ENCODE results near the gene CDH15.

The CDH15 gene

DNA sequence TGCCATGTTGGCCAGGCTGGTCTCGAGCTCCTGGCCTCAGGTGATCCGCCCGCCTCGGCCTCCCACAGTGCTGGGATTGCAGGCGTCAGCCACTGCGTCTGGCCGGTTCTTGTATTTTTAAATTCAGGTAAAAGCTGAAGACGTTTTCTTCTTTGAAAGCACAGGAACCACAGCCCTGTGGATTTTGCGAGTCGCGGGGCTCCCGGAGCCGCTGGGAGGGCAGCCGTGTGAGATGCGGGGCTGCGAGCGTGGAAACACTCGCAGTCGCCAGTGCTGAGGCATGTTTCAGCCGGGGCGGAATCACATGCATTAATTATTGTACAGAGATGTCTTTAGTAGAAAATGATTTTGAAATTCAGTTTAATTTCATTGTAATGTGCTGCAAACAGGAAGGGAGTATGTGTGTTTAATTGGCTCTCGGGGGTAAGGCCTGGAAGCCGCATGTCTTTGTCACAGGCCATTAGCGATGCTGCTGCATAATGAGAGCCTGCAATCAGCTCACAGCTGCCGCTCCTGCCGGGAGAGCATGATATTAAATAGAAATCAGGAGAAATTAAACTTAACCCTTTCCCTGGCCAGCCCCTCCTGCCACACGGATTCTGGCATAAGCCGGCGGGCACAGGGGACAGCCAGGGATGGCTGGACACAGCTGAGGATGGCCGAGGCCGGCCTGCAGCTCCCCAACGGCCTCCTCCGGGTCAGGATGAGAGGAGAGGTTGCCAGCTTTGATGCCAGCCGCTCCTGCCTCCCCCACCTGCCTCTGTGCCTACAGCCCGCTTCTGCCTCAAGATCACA lies 35.4 kb upstream of the CDH15 start:
- no peak for DNase-seq (ENCODE audit: low read depth)
- no peak overlapping the region for H3K4me3 ChIP-seq (ENCODE audit: low read depth, low read length)
- TF ChIP-seq, protein P1, sequence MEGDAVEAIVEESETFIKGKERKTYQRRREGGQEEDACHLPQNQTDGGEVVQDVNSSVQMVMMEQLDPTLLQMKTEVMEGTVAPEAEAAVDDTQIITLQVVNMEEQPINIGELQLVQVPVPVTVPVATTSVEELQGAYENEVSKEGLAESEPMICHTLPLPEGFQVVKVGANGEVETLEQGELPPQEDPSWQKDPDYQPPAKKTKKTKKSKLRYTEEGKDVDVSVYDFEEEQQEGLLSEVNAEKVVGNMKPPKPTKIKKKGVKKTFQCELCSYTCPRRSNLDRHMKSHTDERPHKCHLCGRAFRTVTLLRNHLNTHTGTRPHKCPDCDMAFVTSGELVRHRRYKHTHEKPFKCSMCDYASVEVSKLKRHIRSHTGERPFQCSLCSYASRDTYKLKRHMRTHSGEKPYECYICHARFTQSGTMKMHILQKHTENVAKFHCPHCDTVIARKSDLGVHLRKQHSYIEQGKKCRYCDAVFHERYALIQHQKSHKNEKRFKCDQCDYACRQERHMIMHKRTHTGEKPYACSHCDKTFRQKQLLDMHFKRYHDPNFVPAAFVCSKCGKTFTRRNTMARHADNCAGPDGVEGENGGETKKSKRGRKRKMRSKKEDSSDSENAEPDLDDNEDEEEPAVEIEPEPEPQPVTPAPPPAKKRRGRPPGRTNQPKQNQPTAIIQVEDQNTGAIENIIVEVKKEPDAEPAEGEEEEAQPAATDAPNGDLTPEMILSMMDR (IDR thresholded peaks at IDR 0.05; ENCODE audit: control insufficient read depth, extremely low read depth, insufficient read depth): no peak

DNA sequence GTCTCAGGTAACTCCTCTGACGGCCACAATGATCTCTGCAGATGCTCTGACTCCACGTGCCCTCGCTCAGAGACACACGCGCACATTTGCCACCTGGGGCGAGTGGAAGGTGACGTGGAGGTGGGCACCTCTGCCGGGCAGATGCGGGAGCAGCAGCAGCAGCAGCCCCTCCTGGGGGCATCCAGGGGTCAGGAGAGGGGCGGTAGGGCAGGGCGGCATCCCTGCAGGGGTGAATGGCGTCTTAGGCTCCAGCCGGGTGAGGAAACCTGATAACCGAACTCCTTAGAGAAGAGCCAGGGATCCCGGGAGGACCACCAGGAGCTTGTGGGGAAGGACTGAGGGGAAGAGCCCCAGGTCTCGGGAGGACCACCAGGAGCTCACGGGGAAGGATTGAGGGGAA lies 34.6 kb upstream of the CDH15 start:
- H3K4me3 ChIP-seq (ENCODE audit: low read depth, low read length): no peak overlapping the region
- TF ChIP-seq, protein P1 (IDR thresholded peaks at IDR 0.05; ENCODE audit: control insufficient read depth, extremely low read depth, insufficient read depth): no peak

DNA sequence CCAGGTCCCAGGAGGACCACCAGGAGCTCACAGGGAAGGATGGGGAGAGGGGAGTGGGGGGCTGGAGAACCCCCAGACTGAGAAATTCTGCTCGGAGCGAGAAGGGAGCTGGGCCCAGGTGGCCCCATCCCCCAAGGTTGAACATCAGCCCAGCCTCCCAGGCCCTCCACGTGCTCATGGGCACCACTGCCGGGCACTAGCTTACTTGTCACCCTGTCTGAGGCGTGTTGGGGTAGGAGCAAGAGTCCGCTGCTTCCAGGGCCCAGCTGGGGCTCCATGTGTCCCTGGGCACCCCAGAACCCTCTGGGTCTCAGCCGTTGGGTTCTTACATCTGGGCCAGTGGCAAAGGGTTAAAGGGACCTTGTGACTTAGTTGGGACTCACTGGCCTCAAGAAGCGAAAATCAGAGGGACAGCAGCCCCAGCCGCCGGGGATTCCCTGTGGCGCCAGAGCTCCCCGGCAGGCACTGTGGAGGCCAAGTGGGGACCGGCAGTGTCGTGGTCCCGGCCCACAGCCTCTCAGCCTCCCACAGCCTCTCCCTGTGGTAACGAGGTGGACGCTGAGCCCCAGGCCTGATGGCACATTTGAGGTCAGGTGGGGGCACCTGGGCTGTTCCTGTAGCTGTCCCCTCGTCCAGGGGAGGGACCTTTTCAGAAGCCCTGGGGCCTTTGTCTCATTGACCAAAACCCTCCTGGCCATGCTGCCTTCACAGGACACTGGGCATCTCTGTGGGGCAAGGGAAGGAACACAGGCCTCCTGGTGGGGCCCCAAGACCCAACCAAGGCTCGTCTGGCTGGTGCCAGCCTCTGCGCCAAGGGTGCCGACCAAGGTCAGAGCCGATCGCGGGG lies 33.7 kb upstream of the CDH15 start:
- DNase-seq (ENCODE audit: low read depth): no peak
- TF ChIP-seq, protein P1 (IDR thresholded peaks at IDR 0.05; ENCODE audit: control insufficient read depth, extremely low read depth, insufficient read depth): no peak
- no peak overlapping the region for H3K4me3 ChIP-seq (ENCODE audit: low read depth, low read length)

More for the DNA sequence above, 34.6 kb upstream of the CDH15 start:
- DNase-seq (ENCODE audit: low read depth): no peak

DNA sequence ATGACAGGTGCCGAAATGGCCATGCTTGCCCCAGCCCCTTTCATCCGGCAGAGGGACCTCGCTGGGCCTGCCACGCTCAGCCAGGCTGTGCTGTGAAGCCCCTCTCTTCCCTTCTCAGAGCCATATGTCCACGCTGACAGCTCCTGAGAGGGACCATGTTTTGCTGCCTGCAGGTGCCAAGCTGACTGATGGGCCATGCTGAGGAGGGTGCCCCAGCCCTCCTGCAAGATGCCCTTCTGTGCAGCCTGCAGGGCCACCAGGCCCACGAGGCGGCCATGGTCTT lies 33.1 kb upstream of the CDH15 start:
- DNase-seq (ENCODE audit: low read depth): no peak
- no peak overlapping the region for H3K4me3 ChIP-seq (ENCODE audit: low read depth, low read length)
- TF ChIP-seq, protein P1 (IDR thresholded peaks at IDR 0.05; ENCODE audit: control insufficient read depth, extremely low read depth, insufficient read depth): no peak

DNA sequence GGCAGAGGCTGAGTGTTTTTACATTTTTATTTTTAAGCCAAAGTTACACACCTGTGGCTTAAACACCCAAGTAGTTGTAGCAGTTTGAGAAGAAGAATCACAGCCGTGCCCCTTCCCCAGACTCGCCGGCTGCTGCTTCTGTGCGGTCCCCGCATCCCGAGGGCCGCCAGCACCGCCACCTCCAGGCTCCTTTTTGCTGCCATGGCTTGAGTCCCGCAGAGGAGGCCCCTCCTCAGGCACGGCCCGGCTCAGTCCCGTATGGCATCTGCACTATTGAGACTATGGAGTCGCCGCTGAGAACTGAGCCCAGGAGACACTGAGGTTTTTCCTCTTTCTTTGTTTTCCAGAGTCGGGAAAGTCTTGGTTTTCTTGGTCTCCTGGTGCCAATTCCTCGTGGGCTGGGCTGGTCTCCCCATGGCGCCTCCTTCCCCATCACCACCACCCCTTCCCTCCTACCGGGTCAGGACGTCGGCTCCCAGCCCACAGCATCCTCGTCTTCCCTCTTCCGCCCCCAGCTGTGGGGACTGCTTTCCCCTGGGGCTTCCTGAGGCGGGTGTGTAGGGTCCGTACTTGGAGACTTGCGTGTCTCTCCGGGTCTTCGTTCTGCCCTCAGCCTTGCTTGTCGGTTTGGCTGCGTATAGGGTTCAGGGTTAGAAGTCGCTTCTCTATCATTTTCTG lies 32.6 kb upstream of the CDH15 start:
- DNase-seq (ENCODE audit: low read depth): no peak
- TF ChIP-seq, protein P1 (IDR thresholded peaks at IDR 0.05; ENCODE audit: control insufficient read depth, extremely low read depth, insufficient read depth): no peak
- H3K4me3 ChIP-seq (ENCODE audit: low read depth, low read length): no peak overlapping the region

DNA sequence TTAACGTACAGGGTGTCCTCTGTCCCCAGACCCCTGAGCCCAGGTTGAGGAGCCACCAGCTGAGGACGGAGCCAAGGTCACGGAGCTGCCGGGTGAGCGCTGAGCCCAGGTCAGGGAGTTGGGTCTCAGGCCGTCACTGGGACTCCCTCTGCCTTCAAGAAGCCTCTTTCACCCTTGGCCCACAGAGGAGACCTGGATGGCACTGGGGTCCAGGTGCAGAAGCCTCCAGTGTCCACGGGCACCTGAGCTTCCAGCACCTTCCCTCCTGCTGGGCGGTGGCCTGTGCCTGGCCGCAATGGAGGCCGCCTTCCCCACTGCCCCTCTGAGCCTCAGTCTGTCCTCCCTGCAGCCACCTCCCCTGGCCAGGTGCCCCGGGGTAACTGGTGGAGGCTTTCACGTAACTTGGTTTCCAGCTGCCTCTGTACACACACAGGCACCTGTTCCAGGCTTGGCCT lies 31.6 kb upstream of the CDH15 start:
- TF ChIP-seq, protein P1 (IDR thresholded peaks at IDR 0.05; ENCODE audit: control insufficient read depth, extremely low read depth, insufficient read depth): no peak
- no peak overlapping the region for H3K4me3 ChIP-seq (ENCODE audit: low read depth, low read length)
- DNase-seq (ENCODE audit: low read depth): no peak

Measured in LNCaP clone FGC (cell line).